ENCODE measurements around the gene CDH2.

Gene CDH2

DNA sequence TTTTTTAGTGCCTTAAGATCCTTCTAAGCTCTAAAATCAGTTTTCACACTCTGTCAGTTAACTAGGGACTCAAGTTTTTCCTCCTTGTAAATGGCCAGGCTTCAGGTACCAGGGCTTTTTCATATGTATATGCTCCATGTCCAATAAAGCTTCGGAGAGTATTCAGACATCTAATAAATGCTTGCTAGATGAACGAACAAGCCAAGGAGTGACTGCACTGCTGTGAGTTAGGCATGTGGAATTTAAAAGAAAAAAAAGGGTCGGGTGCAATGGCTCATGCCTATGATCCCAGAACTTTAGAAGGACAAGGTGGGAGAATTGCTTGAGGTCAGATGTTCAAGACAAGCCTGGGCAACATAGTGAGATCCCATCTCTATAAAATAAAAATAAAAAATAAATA, 81.9 kb downstream of the CDH2 start:
- no peak overlapping the region for H3K4me3 ChIP-seq (ENCODE audit: low read depth, low read length)
- DNase-seq (ENCODE audit: low read depth), result no peak
- TF ChIP-seq, protein P1, sequence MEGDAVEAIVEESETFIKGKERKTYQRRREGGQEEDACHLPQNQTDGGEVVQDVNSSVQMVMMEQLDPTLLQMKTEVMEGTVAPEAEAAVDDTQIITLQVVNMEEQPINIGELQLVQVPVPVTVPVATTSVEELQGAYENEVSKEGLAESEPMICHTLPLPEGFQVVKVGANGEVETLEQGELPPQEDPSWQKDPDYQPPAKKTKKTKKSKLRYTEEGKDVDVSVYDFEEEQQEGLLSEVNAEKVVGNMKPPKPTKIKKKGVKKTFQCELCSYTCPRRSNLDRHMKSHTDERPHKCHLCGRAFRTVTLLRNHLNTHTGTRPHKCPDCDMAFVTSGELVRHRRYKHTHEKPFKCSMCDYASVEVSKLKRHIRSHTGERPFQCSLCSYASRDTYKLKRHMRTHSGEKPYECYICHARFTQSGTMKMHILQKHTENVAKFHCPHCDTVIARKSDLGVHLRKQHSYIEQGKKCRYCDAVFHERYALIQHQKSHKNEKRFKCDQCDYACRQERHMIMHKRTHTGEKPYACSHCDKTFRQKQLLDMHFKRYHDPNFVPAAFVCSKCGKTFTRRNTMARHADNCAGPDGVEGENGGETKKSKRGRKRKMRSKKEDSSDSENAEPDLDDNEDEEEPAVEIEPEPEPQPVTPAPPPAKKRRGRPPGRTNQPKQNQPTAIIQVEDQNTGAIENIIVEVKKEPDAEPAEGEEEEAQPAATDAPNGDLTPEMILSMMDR (IDR thresholded peaks at IDR 0.05; ENCODE audit: insufficient read depth, low read depth, low read length, missing control alignments), result no peak

DNA sequence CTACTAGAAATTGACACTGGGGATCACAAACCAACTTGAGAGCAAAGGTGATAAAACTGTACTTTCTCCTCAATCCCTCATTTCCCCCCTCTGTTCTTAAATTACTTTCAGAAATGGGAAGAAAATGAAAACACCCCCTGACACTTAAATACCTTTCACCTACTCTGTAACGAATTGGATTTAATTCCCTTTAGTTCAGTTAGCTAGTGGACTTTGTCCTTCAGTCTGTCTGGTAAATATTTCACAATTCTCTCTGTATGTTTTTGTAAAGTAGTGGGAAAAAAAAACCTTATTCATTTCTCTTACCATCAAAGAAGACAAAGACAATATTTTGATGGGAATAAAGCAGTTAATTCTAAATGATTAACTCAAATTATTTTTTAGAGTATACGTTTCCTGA, 85.7 kb downstream of the CDH2 start:
- no peak overlapping the region for H3K4me3 ChIP-seq (ENCODE audit: low read depth, low read length)
- TF ChIP-seq, protein P1 (IDR thresholded peaks at IDR 0.05; ENCODE audit: insufficient read depth, low read depth, low read length, missing control alignments), result no peak
- DNase-seq (ENCODE audit: low read depth), result no peak

DNA sequence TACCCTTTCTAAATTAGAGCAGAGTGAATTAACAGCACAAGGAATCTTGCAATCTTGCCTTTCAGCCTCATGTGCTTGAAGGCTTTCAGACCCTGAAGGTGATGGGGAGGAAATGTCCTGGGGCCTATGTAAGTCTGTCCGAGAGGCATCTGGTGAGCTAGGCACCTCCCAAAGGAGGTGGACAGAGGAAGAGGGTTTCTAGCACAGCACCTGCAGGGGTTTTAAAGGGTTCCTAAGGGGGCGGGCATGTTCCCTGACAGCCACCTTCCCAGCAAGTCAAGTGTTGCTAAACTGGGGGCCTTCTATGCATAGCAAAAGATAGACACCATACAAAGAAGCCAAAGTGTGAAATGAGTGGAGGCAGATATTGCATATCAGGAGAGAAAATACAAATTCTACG, 88.5 kb downstream of the CDH2 start:
- no peak overlapping the region for H3K4me3 ChIP-seq (ENCODE audit: low read depth, low read length)
- no peak for DNase-seq (ENCODE audit: low read depth)
- TF ChIP-seq, protein P1 (IDR thresholded peaks at IDR 0.05; ENCODE audit: insufficient read depth, low read depth, low read length, missing control alignments), result no peak

DNA sequence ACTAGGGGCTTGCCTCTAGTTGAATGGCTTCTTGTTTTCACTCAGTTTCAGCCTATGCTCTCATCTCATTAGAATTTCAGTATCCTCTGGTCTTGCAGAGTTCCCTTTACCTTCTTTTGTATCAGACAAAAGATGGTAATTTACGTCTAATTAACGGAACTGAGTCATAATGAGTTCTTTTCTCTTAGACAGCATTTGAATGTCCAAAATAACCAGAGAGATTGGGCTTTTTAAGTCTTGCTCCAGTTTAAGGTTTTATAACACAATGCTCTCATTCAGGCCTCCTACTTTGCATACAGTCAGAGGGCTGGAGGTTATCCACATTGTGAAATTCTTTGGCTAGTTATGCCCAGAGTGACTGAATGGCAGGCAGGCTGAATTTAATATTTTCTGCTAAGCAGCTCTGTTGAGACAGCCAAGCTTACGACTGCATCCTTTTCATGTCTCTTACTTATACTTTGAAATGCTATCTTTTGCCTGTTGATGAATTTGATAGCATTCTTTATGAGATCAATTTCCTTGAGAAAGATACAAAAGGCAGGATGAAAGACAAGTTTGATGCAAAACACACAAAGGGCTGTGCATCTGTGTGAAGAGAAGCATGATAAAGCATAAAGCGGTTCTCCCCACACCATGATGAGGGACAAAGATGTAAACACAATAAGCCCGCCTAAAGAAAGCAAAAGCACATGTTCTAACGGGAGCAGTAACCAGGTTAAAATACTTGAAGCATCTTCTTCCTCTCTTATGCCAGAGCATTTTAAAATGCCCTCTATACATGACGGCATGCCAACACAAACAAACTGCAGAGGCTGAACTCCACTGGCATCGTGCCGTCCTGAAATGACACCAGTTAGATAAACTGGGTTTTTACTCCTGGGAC, 90.0 kb downstream of the CDH2 start:
- DNase-seq (ENCODE audit: low read depth), result no peak
- TF ChIP-seq, protein P1 (IDR thresholded peaks at IDR 0.05; ENCODE audit: insufficient read depth, low read depth, low read length, missing control alignments), result no peak
- no peak overlapping the region for H3K4me3 ChIP-seq (ENCODE audit: low read depth, low read length)

DNA sequence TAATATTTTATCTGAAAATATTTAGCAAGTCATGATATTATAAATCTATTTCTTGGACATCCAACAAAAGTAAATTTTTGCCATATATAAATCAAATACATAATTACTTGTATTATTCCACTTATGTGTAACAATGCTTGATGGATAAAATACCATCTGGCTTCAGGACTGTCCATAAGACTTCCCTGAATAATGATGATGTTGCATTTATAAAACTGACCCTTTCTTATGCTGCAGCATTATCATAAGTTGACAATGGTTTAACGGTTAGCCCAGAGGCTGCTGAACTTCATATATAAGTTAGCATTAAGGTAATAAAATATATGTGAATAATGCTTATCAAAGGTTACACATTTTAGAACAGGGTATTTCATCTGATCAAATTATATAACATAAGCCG, 95.4 kb downstream of the CDH2 start:
- TF ChIP-seq, protein P1 (IDR thresholded peaks at IDR 0.05; ENCODE audit: insufficient read depth, low read depth, low read length, missing control alignments), result no peak
- H3K4me3 ChIP-seq (ENCODE audit: low read depth, low read length), result no peak overlapping the region
- no peak for DNase-seq (ENCODE audit: low read depth)

DNA sequence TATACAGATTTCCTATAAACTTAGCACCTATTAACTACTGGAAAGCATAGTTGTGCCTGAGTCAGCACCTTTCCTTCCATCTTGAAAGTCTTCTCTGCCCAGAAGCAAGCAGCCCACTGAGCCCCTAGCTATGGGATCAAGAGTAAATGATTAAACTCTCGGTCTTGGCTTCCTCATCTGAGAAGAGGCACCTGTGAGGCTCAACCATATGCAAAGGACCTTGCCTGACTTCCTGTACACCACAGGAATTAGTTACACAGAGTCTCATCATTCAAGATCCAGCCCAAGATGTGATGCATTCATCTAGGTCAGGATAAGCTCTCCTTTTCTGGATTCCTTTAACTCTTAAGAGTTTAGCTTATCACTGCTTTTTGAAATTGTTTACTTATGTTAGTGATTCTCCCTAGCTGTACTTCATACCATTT, 96.0 kb downstream of the CDH2 start:
- TF ChIP-seq, protein P1 (IDR thresholded peaks at IDR 0.05; ENCODE audit: insufficient read depth, low read depth, low read length, missing control alignments), result no peak
- DNase-seq (ENCODE audit: low read depth), result no peak
- H3K4me3 ChIP-seq (ENCODE audit: low read depth, low read length), result no peak overlapping the region

DNA sequence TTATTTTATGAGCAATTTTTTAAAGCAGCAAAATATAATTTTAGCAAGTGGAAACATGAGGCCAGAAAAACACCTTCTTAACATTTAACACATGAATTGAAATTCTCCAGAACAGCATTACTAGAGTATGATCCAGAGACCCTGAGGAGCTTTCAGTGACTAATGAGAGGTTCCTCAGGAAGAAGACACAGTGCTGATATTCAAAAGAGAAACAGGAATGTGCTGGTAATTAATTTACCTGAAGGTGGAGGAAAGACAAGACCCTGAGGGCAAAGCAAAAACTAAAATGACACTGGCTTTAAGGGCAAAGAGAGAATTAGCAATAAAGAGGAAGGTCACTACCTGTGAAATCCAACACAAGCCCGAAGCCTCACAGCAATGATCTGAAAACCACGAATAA, 97.0 kb downstream of the CDH2 start:
- H3K4me3 ChIP-seq (ENCODE audit: low read depth, low read length), result no peak overlapping the region
- DNase-seq (ENCODE audit: low read depth), result no peak
- TF ChIP-seq, protein P1 (IDR thresholded peaks at IDR 0.05; ENCODE audit: insufficient read depth, low read depth, low read length, missing control alignments), result no peak
